Thoracic aorta (tissue), 2 donors: ENCODE data around the gene PTPRR. TPM values are rescaled to one million over a fixed set of nuclear protein-coding genes. Genes with fewer than 3 reads are reported as not detected.

Experiments
- ATAC-seq: fragments of 150-250 bp; one replicate; pipeline ENCODE4 v1.8.0; 2017; ENCODE audit warnings: low read depth; ENCODE audit not compliant: insufficient number of reproducible peaks, low FRiP score
- DNase-seq: peaks from one replicate; pipeline ENCODE4 v3.0.0-alpha.2; 2020; ENCODE audit warnings: low spot score
- H3K27ac ChIP-seq, 2 donors: fragments of 200-600 bp; sonication (generic); 1 replicate in 1 of 2; 2 replicates in 1 of 2; pipeline ENCODE4 v1.5.1; 2016; ENCODE audit warnings: mild to moderate bottlenecking in 2 of 2, moderate library complexity in 2 of 2
- H3K27me3 ChIP-seq: fragments of 200-600 bp; sonication (generic); replicated peaks from 2 replicates; pipeline ENCODE4 v1.6.0; 2016; ENCODE audit warnings: mild to moderate bottlenecking; ENCODE audit not compliant: insufficient read depth
- H3K36me3 ChIP-seq: fragments of 200-600 bp; sonication (generic); one replicate; pipeline ENCODE4 v1.5.1; 2016
- H3K4me1 ChIP-seq, 2 donors: fragments of 200-600 bp; sonication (generic); 1 replicate in 1 of 2; 2 replicates in 1 of 2; pipeline versions ENCODE4 v1.5.1 to v1.6.0; 2016; ENCODE audit warnings: low read depth in 2 of 2, mild to moderate bottlenecking in 1 of 2; ENCODE audit not compliant: control insufficient read depth in 1 of 2
- H3K4me3 ChIP-seq: fragments of 200-600 bp; sonication (generic); 2 replicates; pipeline ENCODE4 v1.5.1; 2016; ENCODE audit warnings: mild to moderate bottlenecking
- H3K9me3 ChIP-seq: fragments of 200-600 bp; sonication (generic); 2 replicates; pipeline ENCODE4 v1.5.1; 2016
- CTCF ChIP-seq: fragments of 200-600 bp; sonication (generic); IDR thresholded peaks from one replicate; pipeline ENCODE4 v1.5.1; 2019; ENCODE audit warnings: antibody characterized with exemption
- total RNA-seq, 2 donors: library from RNA; depleted of rRNA; stranded (reverse); fragments of >200 nt; gene quantifications; one replicate each; pipeline versions ENCODE4 v1.1.0 to v1.2.3, GENCODE V29; 2016

PTPRR gene
- total RNA-seq, 2 donors from 2014 or later, result 0.27 to 0.35 TPM

GRCh38 chr12:70948976-70949336 lies 28.4 kb upstream of the PTPRR start:
- H3K4me1 ChIP-seq, result peaks cover 0 to 13% of the 10 kb centered on the region in 2 donors
- H3K4me3 ChIP-seq, result no peak overlapping the region
- no peak for DNase-seq
- no peaks in the 10 kb centered on the region for H3K36me3 ChIP-seq
- no peak for TF ChIP-seq CTCF
- H3K27me3 ChIP-seq, result no peaks in the 10 kb centered on the region
- no peaks in the 10 kb centered on the region for H3K9me3 ChIP-seq
- ATAC-seq, result peak; percentile 23
- H3K27ac ChIP-seq, result no peak overlapping the region

GRCh38 chr12:70948236-70948975 lies 27.9 kb upstream of the PTPRR start:
- no peaks in the 10 kb centered on the region for H3K36me3 ChIP-seq
- no peak overlapping the region for H3K4me3 ChIP-seq
- peaks cover 0 to 13% of the 10 kb centered on the region in 2 donors for H3K4me1 ChIP-seq
- no peak overlapping the region for H3K27ac ChIP-seq
- no peaks in the 10 kb centered on the region for H3K9me3 ChIP-seq
- DNase-seq, result no peak
- ATAC-seq, result no peak
- no peaks in the 10 kb centered on the region for H3K27me3 ChIP-seq
- no peak for TF ChIP-seq CTCF

GRCh38 chr12:70936203-70936813 lies 15.8 kb upstream of the PTPRR start:
- ATAC-seq (no peak), DNase-seq (no peak)
- Histone ChIP-seq H3K4me3 (no peak overlapping the region), H3K36me3 (no peaks in the 10 kb centered on the region), H3K4me1 (no peaks in the 10 kb centered on the region), H3K27me3 (no peaks in the 10 kb centered on the region), H3K9me3 (no peaks in the 10 kb centered on the region), H3K27ac (no peak overlapping the region)
- no peak for TF ChIP-seq CTCF

GRCh38 chr12:70933133-70933532 lies 12.6 kb upstream of the PTPRR start:
- Histone ChIP-seq H3K4me3 (no peak overlapping the region), H3K9me3 (no peaks in the 10 kb centered on the region), H3K27me3 (no peaks in the 10 kb centered on the region), H3K36me3 (no peaks in the 10 kb centered on the region), H3K27ac (no peak overlapping the region), H3K4me1 (no peaks in the 10 kb centered on the region)
- ATAC-seq (no peak), DNase-seq (no peak)
- TF ChIP-seq CTCF, result no peak

- Histone ChIP-seq H3K4me3 (no peak overlapping the region), H3K27me3 (no peaks in the 10 kb centered on the region), H3K4me1 (no peaks in the 10 kb centered on the region), H3K9me3 (no peaks in the 10 kb centered on the region), H3K36me3 (no peaks in the 10 kb centered on the region), H3K27ac (no peak overlapping the region)
- no peak for TF ChIP-seq CTCF
- no peak for DNase-seq
- ATAC-seq, result no peak
Observed at GRCh38 chr12:70929029-70929428, 8.5 kb upstream of the PTPRR start.
